ENCODE results near the gene MEAK7.

The MEAK7 gene, protein sequence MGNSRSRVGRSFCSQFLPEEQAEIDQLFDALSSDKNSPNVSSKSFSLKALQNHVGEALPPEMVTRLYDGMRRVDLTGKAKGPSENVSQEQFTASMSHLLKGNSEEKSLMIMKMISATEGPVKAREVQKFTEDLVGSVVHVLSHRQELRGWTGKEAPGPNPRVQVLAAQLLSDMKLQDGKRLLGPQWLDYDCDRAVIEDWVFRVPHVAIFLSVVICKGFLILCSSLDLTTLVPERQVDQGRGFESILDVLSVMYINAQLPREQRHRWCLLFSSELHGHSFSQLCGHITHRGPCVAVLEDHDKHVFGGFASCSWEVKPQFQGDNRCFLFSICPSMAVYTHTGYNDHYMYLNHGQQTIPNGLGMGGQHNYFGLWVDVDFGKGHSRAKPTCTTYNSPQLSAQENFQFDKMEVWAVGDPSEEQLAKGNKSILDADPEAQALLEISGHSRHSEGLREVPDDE

DNA sequence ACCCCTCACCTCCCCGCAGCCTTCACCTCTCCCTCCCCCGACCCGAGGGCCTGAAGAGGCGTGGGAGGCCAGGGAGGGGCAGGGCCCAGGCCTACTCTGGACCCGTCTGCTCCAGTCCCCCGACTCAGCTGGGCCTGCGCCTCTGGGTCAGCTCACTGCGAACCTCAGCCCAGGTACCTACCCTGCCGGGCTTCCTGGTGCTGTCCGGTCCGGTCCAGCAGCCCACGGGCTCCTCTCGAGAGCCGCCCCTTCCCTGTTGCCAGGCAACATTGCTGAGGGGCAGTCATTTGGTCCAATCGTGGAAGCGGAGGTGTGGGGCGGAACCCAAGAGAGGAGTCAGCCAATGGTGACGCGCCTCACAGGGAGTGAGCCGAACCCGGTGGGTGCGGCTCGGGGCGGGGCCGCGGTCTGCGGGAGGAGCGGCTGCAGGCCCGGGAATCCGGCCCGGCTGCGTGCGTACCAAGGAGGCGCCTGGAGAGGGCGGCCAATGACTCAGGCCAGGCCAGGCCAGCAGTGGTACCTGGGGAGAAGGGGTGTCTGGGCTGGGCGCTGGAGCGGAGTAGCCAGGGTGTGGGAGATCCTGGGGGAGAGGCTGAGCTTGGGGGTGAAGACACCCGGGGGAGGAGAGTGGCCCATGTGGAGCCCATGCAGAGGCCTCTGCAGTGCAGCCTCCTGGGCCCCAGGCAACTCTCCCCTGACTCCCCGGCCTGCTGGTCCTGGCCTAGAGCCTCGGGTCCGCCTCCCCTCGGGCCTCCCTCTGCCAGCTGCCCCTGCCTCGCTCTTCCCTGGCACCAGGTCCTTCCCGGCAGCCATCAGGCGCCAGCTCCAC is at the start of gene MEAK7:
Gene MEAK7 (minus strand): TSS at position 240 of the 829 bp plus-strand sequence. CDS start 6,573 bp downstream, outside the sequence.
- peak; percentile 98 for DNase-seq (ENCODE audit: low read depth)

DNA sequence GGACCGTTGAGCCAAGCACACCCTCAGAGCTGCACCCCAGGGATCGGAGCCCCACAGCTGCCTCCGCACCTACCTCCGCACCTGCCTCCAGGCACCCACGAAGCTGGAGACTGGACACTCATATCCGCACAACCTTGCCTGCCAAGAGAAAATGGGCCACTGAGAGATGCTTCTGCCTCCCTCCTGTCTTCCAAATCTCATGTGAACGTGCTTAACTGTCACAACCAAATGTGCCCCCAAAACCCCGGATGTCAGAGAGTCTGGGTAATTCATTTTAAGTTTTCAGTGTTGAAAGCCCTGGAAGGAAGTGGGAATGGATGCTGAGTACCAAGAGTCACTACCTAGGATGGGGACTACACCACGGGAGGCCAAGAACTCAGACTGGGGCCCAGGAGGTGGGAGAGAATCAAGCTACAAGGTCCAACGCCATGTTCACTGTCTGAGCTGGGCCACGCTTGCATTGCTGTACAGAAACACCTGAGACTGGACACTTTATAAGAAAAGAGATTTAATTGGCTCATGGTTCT is 49.5 kb upstream of the MEAK7 start:
- no peak for DNase-seq (ENCODE audit: low read depth)

DNA sequence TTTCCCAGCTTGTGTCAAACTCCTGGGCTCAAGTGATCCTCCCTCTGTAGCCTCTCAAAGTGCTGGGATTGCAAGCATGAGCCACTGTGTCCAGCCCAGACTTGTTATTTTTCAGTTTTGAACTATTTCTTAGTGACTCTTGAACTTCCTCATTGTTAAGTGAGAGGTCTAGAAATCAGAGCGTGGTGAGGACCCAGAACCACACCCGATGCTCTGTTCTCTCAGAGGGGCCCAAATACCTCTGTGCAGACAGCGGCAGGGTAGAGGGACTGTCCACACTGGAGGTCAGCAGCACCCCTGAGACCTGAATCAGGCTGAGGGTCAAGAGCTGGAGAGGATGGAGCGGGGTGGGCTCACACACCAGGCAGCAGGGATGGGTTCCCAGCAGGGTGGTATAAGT is 47.7 kb upstream of the MEAK7 start:
- no peak for DNase-seq (ENCODE audit: low read depth)

DNA sequence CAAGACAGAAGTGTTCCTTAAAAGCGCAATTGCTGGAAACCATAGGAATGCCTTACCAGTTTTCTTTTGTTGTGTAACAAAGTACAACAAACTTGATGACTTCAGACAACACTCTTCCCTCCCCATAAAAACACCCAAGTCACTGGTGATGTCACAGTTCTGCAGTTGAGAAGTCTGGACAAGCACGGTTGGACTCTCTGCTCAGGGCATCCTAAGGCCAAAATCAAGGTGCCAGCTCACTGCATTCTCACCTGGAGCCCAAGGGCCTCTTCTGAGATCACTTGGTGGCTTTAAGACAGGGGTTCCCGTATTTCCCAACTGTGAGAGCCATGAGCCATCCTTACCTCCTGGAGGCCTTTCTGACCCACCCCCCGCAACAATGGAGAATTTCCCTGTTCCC is 45.6 kb upstream of the MEAK7 start:
- DNase-seq (ENCODE audit: low read depth): no peak

DNA sequence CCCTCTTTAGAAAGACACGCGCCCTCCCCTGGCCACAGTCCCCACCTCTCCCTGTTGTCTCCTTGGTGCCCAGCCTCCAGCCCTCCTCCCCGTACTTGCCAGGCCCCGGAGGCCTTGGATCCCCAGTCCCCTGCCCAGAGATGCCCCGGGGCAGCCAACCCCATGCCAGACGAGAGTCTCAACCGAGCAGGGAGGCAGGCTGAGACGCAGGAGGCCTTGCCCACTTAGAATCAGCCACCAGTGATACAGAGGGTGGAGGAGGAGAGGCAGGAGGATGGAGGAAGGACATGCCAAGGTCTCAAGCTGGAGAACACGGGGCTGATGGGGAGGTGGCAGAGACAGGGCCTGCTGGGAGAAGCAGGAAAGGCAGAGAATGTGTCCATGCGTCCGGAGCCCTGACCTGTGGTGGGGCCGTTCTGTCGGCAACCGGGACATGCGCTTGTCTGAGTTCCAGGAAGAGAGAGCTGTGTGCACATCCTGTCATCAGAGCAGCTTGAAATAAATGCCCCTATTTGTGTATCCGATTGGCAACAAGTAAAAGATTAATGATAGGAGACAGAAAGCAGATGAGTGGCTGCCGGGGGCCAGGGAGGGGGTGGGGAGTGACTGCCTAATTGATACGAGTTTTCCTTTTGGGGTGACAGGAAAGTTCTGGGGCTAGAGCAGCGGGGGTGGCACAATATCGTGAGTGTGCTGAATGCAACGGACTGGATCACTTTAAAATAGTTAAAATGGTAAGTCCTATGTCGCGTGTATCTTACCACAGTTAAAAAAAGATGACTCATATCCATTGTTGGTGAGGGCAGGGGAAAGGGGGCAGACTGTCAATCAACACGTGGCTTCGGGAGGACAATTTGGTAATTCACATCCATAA is 44.7 kb upstream of the MEAK7 start:
- no peak for DNase-seq (ENCODE audit: low read depth)

DNA sequence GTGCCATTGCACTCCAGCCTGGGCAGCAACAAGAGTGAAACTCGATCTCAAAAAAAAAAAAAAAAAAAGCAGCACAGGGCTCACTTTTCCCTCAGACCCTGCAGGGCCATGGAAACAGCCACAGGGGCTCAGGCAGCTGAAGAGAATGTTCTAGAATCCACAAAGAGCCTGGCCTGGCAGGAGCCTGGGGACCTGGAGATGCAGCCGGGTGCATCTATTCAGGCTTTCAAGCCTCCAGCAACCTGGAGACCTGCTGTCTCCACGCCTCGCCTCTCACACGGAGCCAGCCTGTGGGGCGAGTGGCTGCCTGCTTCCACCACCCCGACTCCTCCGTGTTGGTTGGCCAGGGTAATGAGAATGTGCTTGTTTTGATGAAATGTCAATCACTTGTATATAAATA is 44.0 kb upstream of the MEAK7 start:
- no peak for DNase-seq (ENCODE audit: low read depth)

DNA sequence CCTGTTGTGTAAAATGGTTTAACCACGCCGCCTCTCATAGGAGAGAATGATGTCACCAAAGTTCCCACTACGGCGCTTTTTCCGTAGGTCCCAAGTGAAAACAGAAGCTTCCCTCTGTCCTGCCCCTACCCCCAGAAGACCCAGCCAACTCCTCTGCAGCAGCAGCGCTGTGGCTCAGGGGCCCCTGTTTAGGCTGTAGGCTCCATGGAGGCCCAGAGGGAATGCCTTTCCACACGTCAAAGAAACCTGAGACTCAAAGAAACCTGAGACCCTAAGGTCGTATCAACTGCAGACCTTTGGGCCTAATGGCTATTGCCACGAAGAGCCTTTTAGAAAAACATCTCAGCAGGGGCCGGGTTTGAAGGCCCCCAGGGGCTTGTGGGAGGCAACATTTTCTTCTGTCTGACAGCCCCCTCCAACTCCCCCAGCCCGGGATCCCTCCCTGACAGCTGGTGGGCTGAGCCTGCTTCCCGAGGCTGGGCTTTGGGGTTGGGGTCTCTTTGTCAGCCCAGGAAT is 43.1 kb upstream of the MEAK7 start:
- no peak for DNase-seq (ENCODE audit: low read depth)

DNA sequence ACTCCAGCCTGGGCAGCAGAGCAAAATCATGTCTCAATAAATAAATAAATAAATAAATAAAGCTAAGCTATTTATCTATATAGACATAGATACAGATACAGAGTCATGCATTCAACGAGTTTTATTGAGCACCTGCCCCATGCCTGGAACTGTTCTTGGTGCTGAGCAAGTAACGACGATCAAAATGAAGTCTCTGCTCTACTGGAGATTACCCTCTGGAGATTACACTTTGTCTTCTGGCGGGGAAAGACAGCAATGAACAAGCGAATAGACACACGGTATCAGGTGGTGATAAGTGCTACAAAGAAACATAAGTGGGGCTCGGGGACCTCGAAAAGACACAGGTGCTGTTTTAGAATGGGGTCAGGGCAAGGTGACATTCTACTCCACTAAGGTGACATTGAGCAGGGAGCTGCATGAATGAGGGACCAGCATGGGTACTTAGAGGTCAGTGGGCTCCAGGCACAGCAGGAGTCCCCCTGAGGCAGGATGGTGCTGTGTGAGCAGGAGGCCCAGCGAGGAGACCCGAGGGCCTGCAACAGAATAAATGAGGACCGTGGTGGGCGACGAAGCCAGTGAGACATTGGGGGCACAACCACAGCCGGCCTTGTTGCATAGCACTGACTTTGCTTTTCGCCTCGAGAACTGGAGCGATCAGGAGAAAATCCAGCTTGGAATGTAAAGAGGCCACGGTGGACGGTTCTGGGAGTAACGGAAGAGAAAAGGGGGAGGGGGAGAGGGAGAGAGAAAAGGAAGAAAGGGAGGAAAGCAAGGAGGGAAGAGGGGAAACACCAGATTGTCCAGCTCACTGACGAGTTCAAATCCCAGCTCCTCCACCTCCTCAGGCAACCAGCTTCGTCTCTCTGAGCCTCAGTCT is 42.4 kb upstream of the MEAK7 start:
- DNase-seq (ENCODE audit: low read depth): no peak

DNA sequence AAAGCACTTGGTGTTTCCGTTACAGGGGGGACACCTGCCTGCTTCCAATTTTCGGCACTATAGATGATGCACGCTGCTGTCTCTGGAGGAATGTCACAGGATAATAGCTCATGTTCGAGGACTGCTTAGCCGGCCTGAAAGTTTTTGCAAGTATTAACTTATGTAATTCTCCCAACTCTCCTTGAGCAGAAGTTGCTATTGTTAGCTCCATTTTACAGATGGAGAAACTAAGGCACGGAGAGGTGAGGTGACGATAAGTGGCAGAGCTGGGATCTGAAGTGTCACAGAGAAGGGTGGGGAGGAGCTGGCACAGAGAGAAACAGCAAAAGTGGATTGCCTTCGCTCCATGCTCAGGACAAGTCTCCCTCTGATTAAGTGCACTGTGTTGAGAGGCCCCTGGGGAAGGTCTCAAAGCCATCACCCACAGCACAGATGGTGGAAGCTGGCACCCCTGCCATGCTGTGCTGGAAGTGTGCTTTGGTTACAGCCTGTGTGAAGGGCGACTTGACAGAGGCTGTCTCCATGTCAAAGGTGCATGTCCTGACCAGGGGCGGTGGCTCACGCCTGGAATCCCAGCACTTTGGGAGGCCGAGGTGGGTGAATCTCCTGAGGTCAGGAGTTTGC is 40.8 kb upstream of the MEAK7 start:
- DNase-seq (ENCODE audit: low read depth): no peak

DNA sequence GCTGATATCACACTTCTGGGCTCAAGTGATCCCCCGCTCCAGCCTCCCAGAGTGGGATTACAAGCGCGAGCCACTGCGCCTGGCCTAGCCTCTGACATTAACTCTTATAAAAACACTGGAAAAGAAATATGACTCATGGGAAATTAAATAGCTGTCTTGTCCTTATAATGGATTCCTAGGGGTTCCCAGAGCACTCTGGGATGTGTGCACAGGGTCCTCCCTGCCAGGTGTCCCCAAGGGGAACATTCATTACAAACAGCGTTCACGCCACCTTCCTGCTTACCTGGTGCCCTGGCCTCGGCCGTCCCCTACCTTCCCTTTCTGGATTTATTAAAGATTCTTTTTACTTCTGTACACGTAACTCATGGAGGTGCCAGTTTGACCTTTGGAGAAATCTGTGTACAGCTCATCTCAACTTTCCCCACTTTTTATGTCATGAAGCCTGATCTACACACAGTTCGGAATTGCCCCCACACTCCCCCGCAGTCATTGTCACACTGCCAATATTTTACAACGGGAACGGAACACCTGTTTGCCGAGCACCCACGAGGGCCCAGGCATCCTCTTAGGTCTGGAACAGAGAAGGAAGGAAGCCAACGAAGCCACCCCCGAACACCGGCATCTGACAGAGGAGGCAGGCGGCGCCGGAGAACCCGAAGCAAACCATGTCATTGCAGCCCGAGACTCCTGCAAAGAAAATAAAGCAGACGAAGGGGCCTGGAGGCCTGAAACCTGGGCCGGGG is 39.7 kb upstream of the MEAK7 start:
- DNase-seq (ENCODE audit: low read depth): no peak

DNA sequence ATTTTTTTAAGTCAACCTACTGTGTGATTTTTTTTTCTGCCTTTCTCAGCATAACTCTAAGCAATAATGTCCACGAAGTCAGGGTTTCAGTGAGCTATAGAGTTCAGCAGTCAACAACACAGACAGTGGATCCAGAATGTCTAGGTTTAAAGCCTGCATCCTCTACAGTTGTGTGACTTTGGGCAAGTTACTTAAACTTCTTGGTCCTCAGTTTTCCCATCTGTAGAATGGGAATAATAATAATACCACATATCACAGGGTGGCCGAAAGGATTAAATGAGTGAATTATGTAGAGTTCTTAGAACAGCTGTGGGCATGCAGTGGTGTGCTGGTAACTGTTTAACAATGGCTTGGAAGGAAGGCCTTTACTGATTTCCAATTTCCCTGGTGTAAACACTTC is 38.8 kb upstream of the MEAK7 start:
- no peak for DNase-seq (ENCODE audit: low read depth)

DNA sequence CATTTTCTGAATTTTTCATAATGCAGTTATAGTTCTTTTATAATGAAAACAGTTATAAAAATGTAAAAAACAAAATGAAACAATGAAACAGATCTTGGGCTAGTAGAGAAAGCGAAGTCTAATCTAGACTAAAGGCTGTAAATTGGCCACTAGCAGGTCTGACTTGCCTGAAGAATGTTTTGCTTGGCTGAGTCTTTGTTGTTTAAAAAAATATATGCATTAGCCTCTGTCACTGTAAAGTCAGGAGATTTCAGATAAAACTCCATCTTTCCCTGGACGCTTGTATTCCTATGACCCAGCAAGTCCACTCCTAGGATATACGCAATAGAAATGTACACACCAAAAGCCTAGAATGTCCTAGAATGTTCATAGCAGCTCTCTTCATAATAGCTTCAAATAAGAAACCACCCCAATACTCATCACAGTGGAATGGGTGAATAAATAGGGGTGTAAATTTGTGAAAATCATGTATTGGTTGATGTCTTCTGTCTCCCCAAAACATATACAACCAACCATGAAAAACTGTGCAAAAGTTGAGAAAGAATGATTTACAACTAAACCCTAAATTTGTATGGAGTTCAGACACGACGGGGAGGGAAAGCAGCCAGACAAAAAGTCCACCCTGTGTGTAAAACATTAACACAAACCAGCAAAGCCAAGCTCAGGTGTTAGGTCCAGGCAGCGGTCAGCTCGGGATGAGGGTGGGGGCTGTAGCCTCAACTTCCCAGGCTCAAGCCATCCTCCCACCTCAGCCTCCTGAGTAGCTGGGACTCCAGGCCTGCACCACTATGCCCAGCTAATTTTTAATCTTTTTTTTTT is 37.7 kb upstream of the MEAK7 start:
- DNase-seq (ENCODE audit: low read depth): peak; percentile 49

DNA sequence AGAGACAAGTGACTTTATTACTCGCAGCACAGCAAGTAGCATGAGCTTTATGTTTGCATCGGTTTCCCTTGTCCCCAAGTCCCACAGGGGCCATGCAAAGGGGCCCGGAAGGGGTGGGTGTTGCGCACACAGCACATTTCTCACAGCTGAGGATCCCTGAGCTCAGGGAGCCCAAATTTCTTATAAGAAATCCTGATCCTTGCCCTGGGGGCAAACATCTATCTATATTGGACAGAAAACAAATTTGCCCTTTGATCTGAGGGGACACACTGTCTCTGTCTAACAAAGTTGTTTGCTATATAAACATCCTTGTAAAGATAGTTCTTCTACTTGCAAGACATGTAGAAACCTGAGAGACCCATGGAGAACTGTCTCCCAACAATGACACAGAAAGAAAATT is 35.7 kb upstream of the MEAK7 start:
- DNase-seq (ENCODE audit: low read depth): no peak

DNA sequence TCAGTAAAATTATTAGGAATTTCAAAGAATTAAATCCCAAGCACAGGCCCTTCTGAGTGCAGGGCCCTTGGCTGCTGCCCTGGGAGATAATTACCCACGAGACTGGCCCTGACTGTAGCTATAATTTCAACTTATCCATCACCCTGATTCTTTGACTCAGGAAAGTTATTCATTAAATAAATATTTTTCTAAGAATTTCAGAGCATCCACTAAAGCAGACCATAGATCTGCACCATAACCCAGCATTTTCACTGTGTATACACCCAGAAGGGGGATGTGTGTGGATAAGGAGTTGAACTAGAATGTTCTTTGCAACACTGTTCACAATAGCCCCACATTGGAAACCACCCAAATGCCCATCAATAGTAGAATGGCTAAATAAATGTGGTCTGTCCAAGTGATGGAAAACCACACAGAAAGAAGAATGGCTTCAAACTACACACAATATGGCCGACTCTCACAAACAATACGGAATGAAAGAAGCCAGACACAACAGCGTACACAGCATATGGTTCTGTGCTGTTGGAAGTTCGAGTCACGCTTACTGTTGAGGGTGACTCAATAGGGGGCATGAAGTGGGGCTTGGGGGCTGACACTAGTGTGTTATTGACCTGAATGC is 33.9 kb upstream of the MEAK7 start:
- DNase-seq (ENCODE audit: low read depth): no peak

DNA sequence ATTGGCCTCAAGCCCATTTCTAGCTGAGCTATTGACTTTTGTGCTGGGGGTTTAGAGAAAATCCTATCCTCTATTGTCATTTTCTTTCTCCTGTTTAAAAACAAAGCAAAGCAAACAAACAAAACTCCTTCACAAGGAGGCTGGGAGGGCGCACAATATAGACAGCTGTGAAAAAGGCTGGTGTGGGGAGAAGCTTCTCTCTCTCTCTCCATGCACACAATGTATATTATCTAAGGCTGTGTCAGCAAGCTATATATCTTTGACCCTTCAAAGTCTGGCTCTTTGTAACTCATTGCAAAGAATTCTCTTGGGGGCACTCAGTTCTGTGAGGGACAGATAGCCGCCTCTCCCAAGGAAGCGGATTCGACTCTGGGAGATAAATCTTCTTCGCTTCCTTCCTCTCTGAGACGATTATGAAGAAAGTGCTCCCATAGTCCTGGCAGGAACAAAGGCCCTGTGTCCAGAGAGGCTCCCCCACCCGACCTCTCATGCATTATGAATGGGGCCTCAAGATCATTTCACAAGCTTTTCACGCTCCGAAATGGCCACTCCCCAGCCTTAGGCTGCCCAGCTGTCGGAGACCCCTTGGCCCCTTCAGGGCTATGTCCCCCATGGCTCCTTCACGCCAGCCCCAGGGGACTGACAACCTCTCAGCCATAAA is 33.2 kb upstream of the MEAK7 start:
- no peak for DNase-seq (ENCODE audit: low read depth)

DNA sequence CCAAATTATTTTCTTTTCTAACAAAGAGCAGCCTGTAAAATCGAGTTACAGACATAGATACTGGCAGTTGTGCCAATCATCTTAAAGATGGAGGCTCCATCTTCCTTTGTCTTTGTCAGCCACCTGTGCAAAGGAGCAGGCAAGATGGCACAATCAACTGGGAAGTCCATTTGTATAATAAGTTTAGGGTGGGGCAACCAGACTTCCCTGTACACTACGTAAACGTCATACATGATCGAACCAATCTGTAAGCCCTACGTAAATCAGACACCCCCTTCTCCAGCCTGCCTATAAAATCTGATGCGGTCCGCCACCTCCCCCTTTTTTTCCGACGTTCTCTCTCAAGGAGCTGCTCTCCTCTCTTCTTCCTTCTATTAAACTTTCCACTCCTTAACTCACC is 31.4 kb upstream of the MEAK7 start:
- DNase-seq (ENCODE audit: low read depth): no peak

DNA sequence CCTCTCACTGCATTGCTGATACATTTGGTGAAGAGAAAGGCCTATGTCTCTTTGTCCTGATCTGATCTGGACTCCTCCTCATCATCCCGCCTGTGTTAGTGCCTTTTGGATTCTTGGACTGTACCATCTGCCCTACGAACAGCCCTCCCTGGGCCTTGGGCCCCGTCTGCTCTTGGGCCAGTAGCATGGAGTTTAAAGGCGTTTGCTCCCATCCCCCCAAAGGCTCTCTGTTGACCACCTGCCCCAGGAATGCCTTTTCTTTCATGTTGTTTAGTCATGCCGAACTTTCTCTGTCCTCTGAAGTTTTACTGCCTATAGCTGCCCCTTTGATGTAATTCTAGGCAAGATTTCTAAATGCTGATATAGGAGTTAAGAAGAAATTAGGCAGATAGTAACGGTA is 30.9 kb upstream of the MEAK7 start:
- DNase-seq (ENCODE audit: low read depth): no peak

DNA sequence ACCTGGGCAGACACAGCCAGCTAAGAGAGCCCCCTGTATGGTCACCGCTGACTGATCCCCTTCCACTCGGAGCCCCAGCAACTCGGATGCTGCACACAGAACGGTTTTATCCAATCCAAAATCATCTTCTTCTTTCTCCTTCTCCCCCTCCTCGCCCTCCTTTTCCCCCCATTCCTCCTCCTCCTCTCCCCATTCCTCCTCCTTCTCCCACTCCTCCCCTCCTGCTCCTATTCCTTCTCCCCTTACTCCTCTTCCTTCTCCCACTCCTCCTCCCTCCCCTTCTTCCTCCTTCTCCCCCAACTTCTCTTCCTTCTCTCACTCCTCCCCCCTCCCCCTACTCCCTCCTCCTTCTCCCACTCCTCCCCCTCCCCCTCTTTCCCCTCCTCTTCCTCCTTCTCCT is 30.4 kb upstream of the MEAK7 start:
- no peak for DNase-seq (ENCODE audit: low read depth)

Data from stromal cell of bone marrow (primary cell).